ENCODE measurements around the gene AHI1. TPM values are rescaled to one million over a fixed set of nuclear protein-coding genes. Genes with fewer than 3 reads are reported as not detected.

AHI1 gene
- total and polyA plus RNA-seq, 5 experiments from 2014 or later, result 2.3 to 16.1 (median 4.9) TPM

DNA sequence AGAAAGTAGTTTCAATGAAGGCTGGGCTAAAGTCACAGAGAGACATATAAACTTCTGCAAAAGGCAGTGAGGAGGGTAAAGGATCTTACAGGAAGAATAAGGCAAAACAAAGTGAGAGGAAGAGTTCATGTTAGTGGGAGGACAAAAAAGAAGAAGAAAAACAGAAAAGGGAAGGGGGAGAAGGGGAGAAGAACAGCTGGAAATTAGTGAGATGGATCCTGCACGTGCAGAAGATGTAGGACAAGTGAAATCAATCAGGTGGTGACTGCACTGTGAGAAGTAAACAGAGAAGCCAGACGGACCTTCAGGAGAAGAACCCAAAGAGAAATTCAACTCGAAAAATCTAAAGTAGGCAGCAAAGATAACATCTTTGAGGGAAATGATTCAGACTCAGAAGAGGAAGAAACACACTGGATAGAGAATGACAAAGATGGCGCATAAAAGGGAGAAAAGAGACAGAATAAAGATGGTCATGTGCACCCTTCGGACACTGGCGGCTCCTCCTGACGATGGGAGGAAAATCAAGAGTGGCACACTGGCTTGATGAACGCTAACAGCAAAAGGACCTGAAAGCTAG, 210.5 kb downstream of the AHI1 start:
- Mint-ChIP-seq H3K9me3 (no peaks in the 10 kb centered on the region), H3K27ac (peak overlapping the region in 1 of 10 donors; percentile 34), H3K27me3 (no peaks in the 10 kb centered on the region), H3K4me3 (peak overlapping the region in 1 of 10 donors; percentile 43), H3K36me3 (peaks cover 6 to 9% (median 8%) of the 10 kb centered on the region in 3 donors), H3K4me1 (peaks cover 0 to 9% (median 3%) of the 10 kb centered on the region in 4 donors)
- ATAC-seq, result no peak
- DNase-seq, result no peak
- POLR2A ChIA-PET, result no interaction called here

GRCh38 chr6:135285165-135285564, 212.4 kb downstream of the AHI1 start:
- DNase-seq (no peak), ATAC-seq (no peak)
- H3K9me3 Mint-ChIP-seq, result no peaks in the 10 kb centered on the region
- H3K27ac Mint-ChIP-seq, result no peak overlapping the region
- POLR2A ChIA-PET, result no interaction called here
- H3K4me1 Mint-ChIP-seq, result peaks cover 0 to 25% (median 3%) of the 10 kb centered on the region in 4 donors
- H3K36me3 Mint-ChIP-seq, result peaks cover 6 to 9% (median 8%) of the 10 kb centered on the region in 3 donors
- no peak overlapping the region for H3K4me3 Mint-ChIP-seq
- H3K27me3 Mint-ChIP-seq, result no peaks in the 10 kb centered on the region

- H3K4me3 Mint-ChIP-seq, result no peak overlapping the region
- no peaks in the 10 kb centered on the region for H3K27me3 Mint-ChIP-seq
- ATAC-seq (no peak), DNase-seq (no peak)
- peaks cover 6 to 9% (median 8%) of the 10 kb centered on the region in 3 donors for H3K36me3 Mint-ChIP-seq
- POLR2A ChIA-PET, result no interaction called here
- no peak overlapping the region for H3K27ac Mint-ChIP-seq
- H3K9me3 Mint-ChIP-seq, result no peaks in the 10 kb centered on the region
- peaks cover 0 to 25% (median 3%) of the 10 kb centered on the region in 4 donors for H3K4me1 Mint-ChIP-seq
Observed at GRCh38 chr6:135283926-135284325, 213.6 kb downstream of the AHI1 start.

- H3K9me3 Mint-ChIP-seq, result no peaks in the 10 kb centered on the region
- DNase-seq (no peak), ATAC-seq (no peak)
- POLR2A ChIA-PET, result no interaction called here
- H3K27ac Mint-ChIP-seq, result no peak overlapping the region
- H3K36me3 Mint-ChIP-seq, result peaks cover 5 to 7% (median 5%) of the 10 kb centered on the region in 3 donors
- H3K4me1 Mint-ChIP-seq, result peaks cover 0 to 24% (median 3%) of the 10 kb centered on the region in 4 donors
- H3K4me3 Mint-ChIP-seq, result no peak overlapping the region
- peaks cover 0 to 2% (median 0%) of the 10 kb centered on the region in 5 donors for H3K27me3 Mint-ChIP-seq
Observed at GRCh38 chr6:135282395-135282794, 215.1 kb downstream of the AHI1 start.

DNA sequence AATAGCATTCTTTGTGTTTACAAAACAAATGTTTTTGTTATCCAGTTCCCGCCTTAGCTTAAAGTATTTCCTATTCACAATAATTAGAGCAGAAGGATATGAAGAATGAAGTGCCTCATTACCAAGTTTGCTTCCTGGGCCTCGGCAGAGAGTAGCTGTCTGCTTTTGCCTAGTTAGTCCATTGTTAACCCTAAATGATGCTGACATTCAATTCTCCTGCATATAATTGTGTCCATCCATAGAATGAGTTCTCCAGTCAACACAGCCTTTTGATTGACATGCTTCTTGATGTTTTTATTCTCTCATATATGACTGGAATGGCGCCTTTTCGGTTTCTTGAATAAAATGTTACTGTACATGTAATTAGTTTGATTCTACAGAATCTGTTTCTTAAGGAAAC, 215.6 kb downstream of the AHI1 start:
- DNase-seq (no peak), ATAC-seq (no peak)
- Mint-ChIP-seq H3K4me3 (no peak overlapping the region), H3K27me3 (peaks cover 0 to 3% (median 0%) of the 10 kb centered on the region in 5 donors), H3K36me3 (peaks cover under 1 to 5% (median 3%) of the 10 kb centered on the region in 3 donors), H3K9me3 (no peaks in the 10 kb centered on the region), H3K27ac (no peak overlapping the region), H3K4me1 (peaks cover 0 to 20% (median under 1%) of the 10 kb centered on the region in 4 donors)
- POLR2A ChIA-PET, result no interaction called here

- peaks cover 0 to 10% (median 0%) of the 10 kb centered on the region in 3 donors for H3K36me3 Mint-ChIP-seq
- no peak overlapping the region for H3K27ac Mint-ChIP-seq
- H3K27me3 Mint-ChIP-seq, result peaks cover 0 to 3% (median 0%) of the 10 kb centered on the region in 5 donors
- ATAC-seq (no peak), DNase-seq (no peak)
- H3K9me3 Mint-ChIP-seq, result no peaks in the 10 kb centered on the region
- H3K4me3 Mint-ChIP-seq, result no peak overlapping the region
- POLR2A ChIA-PET, result no interaction called here
- peaks cover 0 to 16% (median 0%) of the 10 kb centered on the region in 4 donors for H3K4me1 Mint-ChIP-seq
Observed at GRCh38 chr6:135281227-135281626, 216.3 kb downstream of the AHI1 start.

- no peak for ATAC-seq
- Mint-ChIP-seq H3K27me3 (peaks cover 0 to 5% (median 0%) of the 10 kb centered on the region in 5 donors), H3K27ac (no peak overlapping the region), H3K9me3 (no peaks in the 10 kb centered on the region), H3K4me1 (peaks cover 0 to 16% (median 0%) of the 10 kb centered on the region in 4 donors), H3K36me3 (peaks cover 0 to 7% (median 0%) of the 10 kb centered on the region in 3 donors), H3K4me3 (no peak overlapping the region)
- POLR2A ChIA-PET, result no interaction called here
- no peak for DNase-seq
Observed at GRCh38 chr6:135280375-135281136, 217.0 kb downstream of the AHI1 start.

DNA sequence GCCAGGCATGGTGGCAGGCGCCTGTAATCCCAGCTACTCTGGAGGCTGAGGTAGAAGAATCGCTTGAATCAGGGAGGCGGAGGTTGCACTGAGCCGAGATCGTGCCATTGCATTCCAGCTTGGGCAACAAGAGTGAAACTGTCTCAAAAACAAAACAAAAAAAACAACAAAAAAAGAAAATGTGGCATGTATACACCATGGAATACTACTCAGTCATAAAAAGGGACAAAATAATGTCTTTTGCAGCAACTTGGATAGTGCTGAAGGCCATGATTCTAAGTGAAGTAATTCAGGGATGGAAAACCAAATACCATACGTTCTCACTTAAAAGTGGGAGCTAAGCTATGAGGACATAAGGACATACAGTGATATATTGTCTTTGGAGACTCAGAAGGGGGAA, 220.1 kb downstream of the AHI1 start:
- ATAC-seq (no peak), DNase-seq (no peak)
- H3K9me3 Mint-ChIP-seq, result no peaks in the 10 kb centered on the region
- H3K36me3 Mint-ChIP-seq, result peaks cover 0 to 4% (median 0%) of the 10 kb centered on the region in 3 donors
- H3K4me1 Mint-ChIP-seq, result peaks cover 0 to 20% (median 0%) of the 10 kb centered on the region in 4 donors
- H3K4me3 Mint-ChIP-seq, result no peak overlapping the region
- POLR2A ChIA-PET, result interaction anchor here (0.7 kb wide), 1 partner anchor 190 kb away, joined by 5 read pairs; no protein-coding TSS in a partner anchor
- peaks cover 0 to 11% (median 3%) of the 10 kb centered on the region in 5 donors for H3K27me3 Mint-ChIP-seq
- no peak overlapping the region for H3K27ac Mint-ChIP-seq

DNA sequence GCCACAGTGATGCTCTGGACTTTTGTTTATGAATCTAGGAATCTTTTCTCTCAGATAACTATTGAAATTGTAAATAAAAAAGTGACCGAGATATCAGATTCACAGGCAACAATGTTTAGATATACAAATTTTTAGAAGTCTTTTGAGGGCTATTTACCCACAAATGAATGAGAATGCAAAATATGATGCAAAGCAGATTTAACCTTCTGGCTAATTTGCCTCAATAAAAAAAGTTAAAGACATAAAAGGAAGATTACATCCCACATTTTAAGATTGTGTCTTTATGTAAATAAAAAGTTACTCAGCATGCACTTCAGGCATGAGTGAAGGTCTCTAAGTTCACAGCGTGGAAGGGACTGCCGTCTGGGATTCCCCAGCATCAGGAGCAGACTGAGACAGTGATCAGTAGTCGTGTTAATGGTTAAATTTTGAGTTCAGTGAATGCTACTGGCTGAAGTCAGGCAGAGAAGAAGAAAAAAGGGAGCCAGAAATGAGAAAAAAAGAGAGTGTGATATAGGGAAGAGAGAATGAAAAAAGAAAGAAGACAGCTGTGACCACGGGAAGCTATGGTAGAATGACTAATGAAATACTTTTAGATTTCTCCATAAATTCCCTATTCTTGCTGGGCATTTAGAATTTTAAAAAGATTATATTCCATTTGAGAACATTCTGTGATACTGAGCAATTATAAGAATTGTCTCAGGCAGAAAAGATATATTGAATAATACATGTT, 222.8 kb downstream of the AHI1 start:
- peaks cover 0 to 3% (median 0%) of the 10 kb centered on the region in 4 donors for H3K4me1 Mint-ChIP-seq
- peaks cover 0 to 11% (median 3%) of the 10 kb centered on the region in 5 donors for H3K27me3 Mint-ChIP-seq
- H3K9me3 Mint-ChIP-seq, result no peaks in the 10 kb centered on the region
- peak overlapping the region in 2 of 10 donors; percentile 4 to 69 for H3K27ac Mint-ChIP-seq
- H3K36me3 Mint-ChIP-seq, result peaks cover 0 to 4% (median 0%) of the 10 kb centered on the region in 3 donors
- DNase-seq, result no peak
- no peak overlapping the region for H3K4me3 Mint-ChIP-seq
- POLR2A ChIA-PET, result no interaction called here
- no peak for ATAC-seq

DNA sequence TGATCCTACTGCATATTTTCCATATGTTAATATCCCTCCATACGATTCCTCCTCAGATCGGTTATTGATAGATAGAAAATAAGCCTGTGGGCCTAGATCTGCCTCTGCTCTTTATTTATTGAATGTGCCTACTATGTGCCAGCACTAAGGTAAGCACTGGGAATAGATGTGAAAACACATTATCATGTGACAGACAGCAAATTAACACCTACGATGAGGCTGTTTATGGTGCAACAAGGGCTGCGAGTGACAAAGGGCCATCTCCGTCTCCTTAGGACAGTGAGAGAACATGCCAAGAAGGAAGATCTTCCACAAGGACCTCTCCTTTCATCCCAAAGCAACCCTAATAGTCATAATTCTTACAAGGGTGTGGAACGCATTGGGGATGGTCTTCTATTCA, 225.9 kb downstream of the AHI1 start:
- Mint-ChIP-seq H3K27me3 (peaks cover 0 to 8% (median 3%) of the 10 kb centered on the region in 5 donors), H3K27ac (no peak overlapping the region), H3K36me3 (peaks cover 0 to 3% (median 0%) of the 10 kb centered on the region in 3 donors), H3K9me3 (no peaks in the 10 kb centered on the region), H3K4me1 (peaks cover 0 to 6% (median 0%) of the 10 kb centered on the region in 4 donors), H3K4me3 (no peak overlapping the region)
- POLR2A ChIA-PET, result no interaction called here
- DNase-seq, result no peak
- ATAC-seq, result no peak

DNA sequence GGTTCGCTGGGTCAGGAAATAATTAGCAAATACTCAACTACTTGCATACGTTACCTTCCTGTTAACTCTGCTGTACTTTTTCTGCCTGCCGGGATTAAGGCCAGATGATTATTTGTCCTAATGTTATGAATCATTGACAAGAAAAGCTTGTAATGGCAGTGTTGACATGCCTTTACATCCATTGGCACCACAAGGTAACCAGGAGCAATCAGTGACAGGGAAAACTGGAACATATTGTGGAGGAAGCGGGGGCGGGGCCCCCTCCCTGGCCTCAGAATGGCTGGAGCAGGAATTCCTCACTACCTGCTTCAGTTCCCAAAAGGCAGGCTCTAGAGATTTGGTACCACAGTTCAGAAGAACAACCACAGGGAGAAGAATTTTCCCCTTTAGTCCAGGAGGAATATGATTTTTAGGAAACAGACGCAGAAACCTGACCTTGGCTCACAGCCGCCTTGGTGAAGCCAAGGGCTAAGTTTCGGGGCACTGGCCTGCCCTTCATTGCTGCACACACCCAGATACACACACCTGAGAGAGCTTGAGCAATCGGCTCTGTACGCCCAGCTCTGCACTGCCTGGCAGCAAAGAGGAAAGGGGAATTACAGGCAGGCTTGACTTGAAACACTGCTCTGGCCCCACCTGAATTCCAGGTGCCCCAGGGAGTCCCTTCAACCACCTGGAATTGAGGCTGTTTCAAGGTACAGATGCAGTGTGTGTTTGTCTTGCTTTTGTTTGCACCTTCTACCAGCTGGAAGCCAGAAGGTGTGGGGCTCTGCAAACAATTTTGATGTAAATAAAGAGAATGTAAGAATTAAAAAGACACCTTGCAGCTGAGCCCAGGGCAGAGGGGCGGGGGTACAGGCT, 226.6 kb downstream of the AHI1 start:
- ATAC-seq, result no peak
- Mint-ChIP-seq H3K27ac (no peak overlapping the region), H3K9me3 (no peaks in the 10 kb centered on the region), H3K27me3 (peaks cover 0 to 8% (median 3%) of the 10 kb centered on the region in 5 donors), H3K4me3 (no peak overlapping the region), H3K4me1 (peaks cover 0 to 6% (median 0%) of the 10 kb centered on the region in 4 donors), H3K36me3 (no peaks in the 10 kb centered on the region)
- POLR2A ChIA-PET, result no interaction called here
- DNase-seq, result no peak

GRCh38 chr6:135269481-135269891, 228.1 kb downstream of the AHI1 start:
- POLR2A ChIA-PET, result no interaction called here
- peaks cover 0 to 3% (median 0%) of the 10 kb centered on the region in 4 donors for H3K4me1 Mint-ChIP-seq
- peaks cover 0 to 3% (median 0%) of the 10 kb centered on the region in 5 donors for H3K27me3 Mint-ChIP-seq
- no peak for DNase-seq
- ATAC-seq, result no peak
- no peak overlapping the region for H3K27ac Mint-ChIP-seq
- H3K9me3 Mint-ChIP-seq, result no peaks in the 10 kb centered on the region
- no peaks in the 10 kb centered on the region for H3K36me3 Mint-ChIP-seq
- H3K4me3 Mint-ChIP-seq, result no peak overlapping the region

Measured in naive thymus-derived CD8-positive, alpha-beta T cell (primary cell).